ENCODE data around the gene PITRM1.

Gene PITRM1

DNA sequence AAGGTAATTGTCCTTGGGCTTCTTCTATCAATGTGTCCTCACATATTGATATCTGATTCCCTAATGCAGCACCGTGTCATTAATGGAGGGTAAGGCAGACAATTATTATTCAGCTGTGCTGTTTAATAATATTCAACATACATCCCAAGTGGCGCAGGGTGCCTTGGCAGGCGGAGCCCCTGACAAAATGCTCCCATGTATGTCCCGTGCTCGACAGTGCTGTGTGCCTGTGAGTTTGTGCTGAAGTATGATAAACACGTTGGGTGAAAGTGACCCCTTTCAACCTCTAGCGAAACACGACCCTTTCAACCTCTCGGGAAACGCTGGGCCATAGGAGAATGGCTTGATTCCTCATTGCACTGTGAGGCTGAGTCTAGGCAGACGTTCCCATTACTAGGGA, 73.9 kb downstream of the PITRM1 start:
- Histone ChIP-seq H3K27ac (ENCODE audit: low read depth, low read length) (no peak overlapping the region), H3K4me3 (ENCODE audit: low read depth in 1 of 5, low read length in 5 of 5) (no peak overlapping the region), H3K27me3 (ENCODE audit: control insufficient read depth in 5 of 5, insufficient read depth in 4 of 5, low read length in 5 of 5) (peaks cover 0 to 2% (median 0%) of the 10 kb centered on the region in 5 donors)

DNA sequence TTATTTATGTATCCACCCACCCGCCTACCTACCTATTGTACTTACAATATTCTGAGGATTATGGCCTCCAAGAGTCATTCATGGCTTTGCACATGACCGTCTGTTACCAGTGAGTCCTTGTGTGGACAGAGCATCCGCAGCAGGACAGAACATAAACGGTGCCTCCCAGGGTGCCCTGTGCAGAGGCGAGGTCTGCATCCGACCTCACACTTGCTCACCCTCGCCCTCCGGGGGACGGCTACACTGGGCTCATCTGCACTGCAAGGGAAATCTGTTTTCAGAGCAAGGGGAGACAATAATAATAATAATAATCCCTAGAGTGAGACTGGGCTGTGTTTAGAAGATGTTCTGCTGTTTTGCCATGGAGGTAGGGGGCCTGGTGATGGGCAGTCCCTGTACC, 75.4 kb downstream of the PITRM1 start:
- Histone ChIP-seq H3K9me3 (ENCODE audit: control insufficient read depth in 5 of 5, low read length in 5 of 5) (no peaks in the 10 kb centered on the region), H3K4me3 (ENCODE audit: low read depth in 1 of 5, low read length in 5 of 5) (no peak overlapping the region), H3K27me3 (ENCODE audit: control insufficient read depth in 5 of 5, insufficient read depth in 4 of 5, low read length in 5 of 5) (peaks cover 0 to 2% (median 0%) of the 10 kb centered on the region in 5 donors), H3K27ac (ENCODE audit: low read depth, low read length) (no peak overlapping the region), H3K9ac (ENCODE audit: low read length in 5 of 5) (no peak overlapping the region), H3K36me3 (ENCODE audit: control insufficient read depth in 5 of 5, insufficient read depth in 5 of 5, low read length in 5 of 5) (peaks cover 0 to 8% (median 0%) of the 10 kb centered on the region in 5 donors), H3K4me1 (ENCODE audit: control insufficient read depth in 5 of 5, insufficient read depth in 5 of 5, low read length in 5 of 5) (peaks cover 2 to 31% (median 24%) of the 10 kb centered on the region in 5 donors)

More for the DNA sequence above, 73.9 kb downstream of the PITRM1 start:
- H3K9me3 ChIP-seq (ENCODE audit: control insufficient read depth in 5 of 5, low read length in 5 of 5) = no peaks in the 10 kb centered on the region
- H3K9ac ChIP-seq (ENCODE audit: low read length in 5 of 5) = no peak overlapping the region
- H3K4me1 ChIP-seq (ENCODE audit: control insufficient read depth in 5 of 5, insufficient read depth in 5 of 5, low read length in 5 of 5) = peaks cover 2 to 40% (median 34%) of the 10 kb centered on the region in 5 donors
- peaks cover 0 to 8% (median 2%) of the 10 kb centered on the region in 5 donors for H3K36me3 ChIP-seq (ENCODE audit: control insufficient read depth in 5 of 5, insufficient read depth in 5 of 5, low read length in 5 of 5)

DNA sequence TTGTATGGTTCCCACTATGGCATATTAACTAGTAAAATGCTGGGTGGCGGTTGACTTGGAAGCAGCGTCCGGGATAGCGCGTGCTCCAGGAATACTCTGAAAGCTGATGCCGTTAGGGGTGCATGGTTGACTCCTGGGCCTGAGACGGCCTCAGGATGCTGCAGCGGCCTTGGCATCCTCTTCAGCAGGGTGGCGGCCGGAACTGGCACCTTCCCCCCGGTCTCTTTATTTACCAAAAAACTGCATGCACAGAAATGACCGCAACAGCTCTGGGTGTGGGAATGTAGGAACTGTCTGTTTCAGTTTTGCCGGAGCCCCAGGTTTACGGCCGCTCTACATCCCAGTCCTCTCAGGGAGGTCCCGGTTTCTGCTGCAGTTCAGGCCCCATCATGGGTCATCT, 76.4 kb downstream of the PITRM1 start:
- Histone ChIP-seq H3K4me1 (ENCODE audit: control insufficient read depth in 5 of 5, insufficient read depth in 5 of 5, low read length in 5 of 5) (peaks cover 2 to 35% (median 28%) of the 10 kb centered on the region in 5 donors), H3K4me3 (ENCODE audit: low read depth in 1 of 5, low read length in 5 of 5) (peak overlapping the region in 4 of 5 donors; percentile 0 to 37 (median 32)), H3K27ac (ENCODE audit: low read depth, low read length) (peak overlapping the region; percentile 51), H3K9me3 (ENCODE audit: control insufficient read depth in 5 of 5, low read length in 5 of 5) (no peaks in the 10 kb centered on the region), H3K36me3 (ENCODE audit: control insufficient read depth in 5 of 5, insufficient read depth in 5 of 5, low read length in 5 of 5) (peaks cover 0 to 8% (median 0%) of the 10 kb centered on the region in 5 donors), H3K9ac (ENCODE audit: low read length in 5 of 5) (peak overlapping the region in 2 of 5 donors; percentile 20 to 22), H3K27me3 (ENCODE audit: control insufficient read depth in 5 of 5, insufficient read depth in 4 of 5, low read length in 5 of 5) (peaks cover 0 to 2% (median 0%) of the 10 kb centered on the region in 5 donors)

DNA sequence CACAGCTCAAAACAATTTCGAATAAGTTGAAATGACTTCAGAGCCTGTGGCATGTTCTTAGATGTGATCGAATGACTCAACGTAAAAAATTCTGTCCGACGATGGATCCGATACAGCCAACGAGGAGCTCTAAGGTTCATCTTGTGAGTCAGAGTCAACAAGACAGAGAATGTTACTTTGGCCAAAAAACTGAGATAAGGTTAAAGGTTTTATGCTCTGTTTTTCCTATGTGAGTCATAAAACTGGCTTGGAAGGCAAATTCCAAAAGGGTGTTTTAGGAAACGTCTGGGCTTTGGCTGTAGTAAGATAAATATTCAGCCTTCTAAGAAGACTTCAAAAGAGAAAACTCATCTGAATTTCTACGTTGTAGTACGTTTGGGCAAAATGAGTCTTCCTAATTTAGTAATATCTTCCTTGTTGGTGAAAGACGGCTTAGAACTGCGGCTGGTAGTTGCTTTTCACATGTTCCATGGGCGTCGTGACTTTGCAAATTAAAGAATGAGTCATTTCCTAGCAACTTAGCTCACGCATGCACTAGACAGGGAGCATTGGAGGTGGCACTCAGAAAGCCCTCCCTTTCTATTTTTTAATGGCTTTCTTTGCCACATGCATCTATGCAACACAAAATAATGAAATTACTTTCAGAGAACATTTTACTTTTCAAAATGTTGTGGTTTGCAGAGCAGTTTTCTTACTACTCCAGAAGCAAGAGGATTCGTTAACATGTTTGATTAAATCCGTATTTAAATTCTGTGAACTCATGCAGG, 77.0 kb downstream of the PITRM1 start:
- peaks cover 2 to 41% (median 34%) of the 10 kb centered on the region in 5 donors for H3K4me1 ChIP-seq (ENCODE audit: control insufficient read depth in 5 of 5, insufficient read depth in 5 of 5, low read length in 5 of 5)
- H3K27ac ChIP-seq (ENCODE audit: low read depth, low read length) = peak overlapping the region; percentile 51

DNA sequence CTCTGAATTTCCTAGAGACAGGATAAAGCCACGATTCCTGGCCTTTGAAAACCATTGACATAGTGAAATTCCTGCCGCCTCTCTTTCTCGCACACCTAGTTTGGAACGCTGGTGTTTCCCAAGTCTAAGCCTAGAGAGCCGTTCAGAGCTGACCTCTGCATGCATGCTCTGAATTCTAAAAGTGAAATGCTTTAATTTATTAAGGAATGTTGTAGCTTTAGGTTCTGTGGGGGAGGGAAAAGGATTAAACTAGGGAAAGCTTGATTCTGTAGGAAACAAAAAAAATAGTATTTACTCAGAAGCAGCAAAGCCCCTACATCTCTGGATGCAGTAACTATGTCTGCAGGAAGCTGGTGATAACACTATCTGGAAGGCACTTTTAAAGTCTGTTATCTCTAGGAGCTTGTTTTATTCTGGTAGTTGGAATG, 78.0 kb downstream of the PITRM1 start:
- Histone ChIP-seq H3K27ac (ENCODE audit: low read depth, low read length) (peak overlapping the region; percentile 51), H3K4me1 (ENCODE audit: control insufficient read depth in 5 of 5, insufficient read depth in 5 of 5, low read length in 5 of 5) (peaks cover 2 to 40% (median 33%) of the 10 kb centered on the region in 5 donors), H3K9ac (ENCODE audit: low read length in 5 of 5) (no peak overlapping the region), H3K27me3 (ENCODE audit: control insufficient read depth in 5 of 5, insufficient read depth in 4 of 5, low read length in 5 of 5) (no peaks in the 10 kb centered on the region), H3K9me3 (ENCODE audit: control insufficient read depth in 5 of 5, low read length in 5 of 5) (no peaks in the 10 kb centered on the region), H3K4me3 (ENCODE audit: low read depth in 1 of 5, low read length in 5 of 5) (no peak overlapping the region), H3K36me3 (ENCODE audit: control insufficient read depth in 5 of 5, insufficient read depth in 5 of 5, low read length in 5 of 5) (peaks cover 0 to 3% (median 0%) of the 10 kb centered on the region in 5 donors)

More for the DNA sequence above, 77.0 kb downstream of the PITRM1 start:
- Histone ChIP-seq H3K36me3 (ENCODE audit: control insufficient read depth in 5 of 5, insufficient read depth in 5 of 5, low read length in 5 of 5) (peaks cover 0 to 8% (median 0%) of the 10 kb centered on the region in 5 donors), H3K27me3 (ENCODE audit: control insufficient read depth in 5 of 5, insufficient read depth in 4 of 5, low read length in 5 of 5) (no peaks in the 10 kb centered on the region), H3K9ac (ENCODE audit: low read length in 5 of 5) (peak overlapping the region in 1 of 5 donors; percentile 22), H3K9me3 (ENCODE audit: control insufficient read depth in 5 of 5, low read length in 5 of 5) (no peaks in the 10 kb centered on the region), H3K4me3 (ENCODE audit: low read depth in 1 of 5, low read length in 5 of 5) (peak overlapping the region in 4 of 5 donors; percentile 0 to 37 (median 29))

DNA sequence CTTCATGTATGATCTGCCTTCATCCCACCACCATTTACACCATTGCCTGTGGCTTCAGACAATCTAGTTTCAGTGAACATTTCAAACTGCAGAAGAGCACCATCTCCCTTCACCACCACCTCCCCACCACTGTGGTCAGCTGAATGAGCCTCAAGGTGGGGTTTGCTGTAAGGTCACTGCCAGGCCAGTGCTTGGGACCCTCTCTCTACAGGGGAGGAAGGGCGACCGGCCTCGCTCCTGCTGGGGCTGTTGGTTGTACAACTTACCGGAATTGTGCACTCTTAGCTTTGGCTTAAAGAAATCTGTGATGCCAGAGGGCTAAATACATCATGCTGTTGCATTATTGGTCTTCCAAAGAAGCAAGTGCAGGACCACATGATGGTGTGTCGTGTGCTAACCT, 78.6 kb downstream of the PITRM1 start:
- no peak overlapping the region for H3K4me3 ChIP-seq (ENCODE audit: low read depth in 1 of 5, low read length in 5 of 5)
- H3K9ac ChIP-seq (ENCODE audit: low read length in 5 of 5) = no peak overlapping the region
- H3K4me1 ChIP-seq (ENCODE audit: control insufficient read depth in 5 of 5, insufficient read depth in 5 of 5, low read length in 5 of 5) = peaks cover 2 to 35% (median 29%) of the 10 kb centered on the region in 5 donors
- no peaks in the 10 kb centered on the region for H3K9me3 ChIP-seq (ENCODE audit: control insufficient read depth in 5 of 5, low read length in 5 of 5)
- H3K27ac ChIP-seq (ENCODE audit: low read depth, low read length) = no peak overlapping the region
- H3K27me3 ChIP-seq (ENCODE audit: control insufficient read depth in 5 of 5, insufficient read depth in 4 of 5, low read length in 5 of 5) = no peaks in the 10 kb centered on the region
- no peaks in the 10 kb centered on the region for H3K36me3 ChIP-seq (ENCODE audit: control insufficient read depth in 5 of 5, insufficient read depth in 5 of 5, low read length in 5 of 5)

DNA sequence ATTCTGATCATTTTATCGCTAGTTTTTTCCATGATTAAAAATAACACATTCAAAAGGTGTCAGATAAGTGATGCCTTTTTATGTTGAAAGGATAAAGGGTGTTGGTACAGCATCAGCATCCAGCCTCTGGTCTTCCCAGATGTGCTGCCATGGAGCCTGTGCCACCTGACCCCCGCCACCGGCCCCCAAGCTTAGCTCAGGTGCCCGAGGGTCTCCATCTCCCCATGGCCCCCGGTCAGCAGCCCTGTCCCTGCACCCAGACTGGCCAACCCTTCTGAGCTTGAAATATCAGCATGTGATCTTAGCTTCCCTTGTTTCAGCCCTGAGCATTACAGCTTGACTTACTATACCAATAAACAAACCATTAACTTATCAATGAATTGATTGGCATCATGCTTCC, 80.7 kb downstream of the PITRM1 start:
- H3K27me3 ChIP-seq (ENCODE audit: control insufficient read depth in 5 of 5, insufficient read depth in 4 of 5, low read length in 5 of 5) = no peaks in the 10 kb centered on the region
- no peaks in the 10 kb centered on the region for H3K9me3 ChIP-seq (ENCODE audit: control insufficient read depth in 5 of 5, low read length in 5 of 5)
- no peaks in the 10 kb centered on the region for H3K36me3 ChIP-seq (ENCODE audit: control insufficient read depth in 5 of 5, insufficient read depth in 5 of 5, low read length in 5 of 5)
- no peak overlapping the region for H3K4me3 ChIP-seq (ENCODE audit: low read depth in 1 of 5, low read length in 5 of 5)
- H3K27ac ChIP-seq (ENCODE audit: low read depth, low read length) = no peak overlapping the region
- no peak overlapping the region for H3K9ac ChIP-seq (ENCODE audit: low read length in 5 of 5)
- peaks cover 2 to 39% (median 29%) of the 10 kb centered on the region in 5 donors for H3K4me1 ChIP-seq (ENCODE audit: control insufficient read depth in 5 of 5, insufficient read depth in 5 of 5, low read length in 5 of 5)

DNA sequence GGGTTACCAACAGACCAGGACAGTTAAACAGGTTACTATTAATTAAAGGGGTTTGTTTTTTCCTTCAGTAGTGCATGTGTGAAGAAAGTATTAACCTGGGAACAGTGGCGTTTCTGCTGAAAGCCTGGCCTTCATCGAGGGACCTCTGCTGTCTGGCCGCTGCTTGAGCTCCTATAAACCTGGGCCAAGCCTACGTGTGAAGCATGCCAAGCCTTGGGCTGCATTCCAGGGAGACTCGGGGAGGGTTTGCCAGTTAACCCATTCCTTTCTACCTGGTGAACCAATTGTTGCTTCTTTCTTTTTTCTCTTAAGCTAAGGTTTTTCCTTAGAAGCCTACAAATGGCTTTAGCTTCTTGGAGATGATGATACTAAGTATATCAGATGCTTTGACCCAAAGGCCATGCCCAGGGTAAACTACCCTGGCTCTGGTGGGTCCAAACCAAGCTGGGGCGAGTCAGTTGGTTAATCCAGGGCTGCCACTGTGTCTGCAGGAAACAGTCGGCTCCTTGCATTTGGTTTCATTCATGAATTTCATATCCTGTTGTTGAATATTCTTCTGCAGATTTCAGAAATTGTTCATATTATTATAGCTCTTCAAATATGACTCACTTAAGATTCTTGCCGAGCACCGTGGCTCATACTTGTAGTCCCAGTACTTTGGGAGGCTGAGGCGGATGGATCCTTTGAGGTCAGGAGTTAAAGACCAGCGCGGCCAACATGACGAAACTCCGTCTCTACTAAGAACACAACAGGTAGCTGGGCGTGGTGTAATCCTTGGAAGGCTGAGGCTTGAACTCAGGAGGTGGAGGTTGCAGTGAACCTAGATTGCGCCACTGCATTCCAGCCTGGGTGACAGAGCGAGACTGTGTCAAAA, 81.4 kb downstream of the PITRM1 start:
- H3K27ac ChIP-seq (ENCODE audit: low read depth, low read length) = no peak overlapping the region
- no peaks in the 10 kb centered on the region for H3K27me3 ChIP-seq (ENCODE audit: control insufficient read depth in 5 of 5, insufficient read depth in 4 of 5, low read length in 5 of 5)
- no peak overlapping the region for H3K4me3 ChIP-seq (ENCODE audit: low read depth in 1 of 5, low read length in 5 of 5)
- peaks cover 2 to 34% (median 25%) of the 10 kb centered on the region in 5 donors for H3K4me1 ChIP-seq (ENCODE audit: control insufficient read depth in 5 of 5, insufficient read depth in 5 of 5, low read length in 5 of 5)
- H3K36me3 ChIP-seq (ENCODE audit: control insufficient read depth in 5 of 5, insufficient read depth in 5 of 5, low read length in 5 of 5) = no peaks in the 10 kb centered on the region
- H3K9ac ChIP-seq (ENCODE audit: low read length in 5 of 5) = no peak overlapping the region
- no peaks in the 10 kb centered on the region for H3K9me3 ChIP-seq (ENCODE audit: control insufficient read depth in 5 of 5, low read length in 5 of 5)

DNA sequence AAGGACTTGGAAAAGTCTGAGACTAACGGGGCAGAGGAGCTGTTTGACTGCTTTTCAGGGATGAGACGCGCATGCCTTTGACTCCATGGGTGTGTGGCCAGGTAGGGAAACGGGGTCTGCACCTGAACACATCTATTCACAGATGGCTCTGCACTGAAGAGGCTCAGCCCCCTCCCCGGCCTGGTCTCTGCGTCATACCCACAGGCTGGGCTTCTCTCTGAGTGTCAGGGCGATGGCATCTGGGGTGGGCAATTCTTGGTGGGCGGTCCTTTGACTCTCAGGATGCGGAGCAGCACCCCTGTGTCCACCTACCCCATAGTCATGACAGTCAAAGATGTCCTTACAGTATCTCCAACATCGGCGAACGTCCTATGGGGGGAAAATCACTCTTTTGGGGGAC, 82.2 kb downstream of the PITRM1 start:
- no peaks in the 10 kb centered on the region for H3K27me3 ChIP-seq (ENCODE audit: control insufficient read depth in 5 of 5, insufficient read depth in 4 of 5, low read length in 5 of 5)
- H3K4me1 ChIP-seq (ENCODE audit: control insufficient read depth in 5 of 5, insufficient read depth in 5 of 5, low read length in 5 of 5) = peaks cover 0 to 26% (median 17%) of the 10 kb centered on the region in 5 donors
- H3K9ac ChIP-seq (ENCODE audit: low read length in 5 of 5) = no peak overlapping the region
- no peaks in the 10 kb centered on the region for H3K9me3 ChIP-seq (ENCODE audit: control insufficient read depth in 5 of 5, low read length in 5 of 5)
- H3K36me3 ChIP-seq (ENCODE audit: control insufficient read depth in 5 of 5, insufficient read depth in 5 of 5, low read length in 5 of 5) = no peaks in the 10 kb centered on the region
- H3K27ac ChIP-seq (ENCODE audit: low read depth, low read length) = no peak overlapping the region
- H3K4me3 ChIP-seq (ENCODE audit: low read depth in 1 of 5, low read length in 5 of 5) = no peak overlapping the region
